Cardiac septum (tissue), 1 donor: ENCODE measurements around the gene NPHP4. TPM values are rescaled to one million over a fixed set of nuclear protein-coding genes. Genes with fewer than 3 reads are reported as not detected.

Experiments
- DNase-seq: peaks from one replicate; pipeline ENCODE4 v3.0.0-alpha.2; 2020; ENCODE audit warnings: low spot score
- intact Hi-C: fragments of 100-400 bp; cut with DNase I; formaldehyde crosslinking; loops from one replicate; pipeline ENCODE4 v1.14.0; 2022
- total RNA-seq: library from RNA; stranded (reverse); fragmentation: NEBNext Ultra II Directional; extraction: Animal tissue kit (Norgen Biotek cat#: 25700); gene quantifications from one replicate; pipeline ENCODE4 v1.2.1, GENCODE V29; 2021
- donor health status: DM: no; HTN: no; CAD: no.

NPHP4 gene
- total RNA-seq, 1 donor from 2014 or later: 6.6 TPM

DNA sequence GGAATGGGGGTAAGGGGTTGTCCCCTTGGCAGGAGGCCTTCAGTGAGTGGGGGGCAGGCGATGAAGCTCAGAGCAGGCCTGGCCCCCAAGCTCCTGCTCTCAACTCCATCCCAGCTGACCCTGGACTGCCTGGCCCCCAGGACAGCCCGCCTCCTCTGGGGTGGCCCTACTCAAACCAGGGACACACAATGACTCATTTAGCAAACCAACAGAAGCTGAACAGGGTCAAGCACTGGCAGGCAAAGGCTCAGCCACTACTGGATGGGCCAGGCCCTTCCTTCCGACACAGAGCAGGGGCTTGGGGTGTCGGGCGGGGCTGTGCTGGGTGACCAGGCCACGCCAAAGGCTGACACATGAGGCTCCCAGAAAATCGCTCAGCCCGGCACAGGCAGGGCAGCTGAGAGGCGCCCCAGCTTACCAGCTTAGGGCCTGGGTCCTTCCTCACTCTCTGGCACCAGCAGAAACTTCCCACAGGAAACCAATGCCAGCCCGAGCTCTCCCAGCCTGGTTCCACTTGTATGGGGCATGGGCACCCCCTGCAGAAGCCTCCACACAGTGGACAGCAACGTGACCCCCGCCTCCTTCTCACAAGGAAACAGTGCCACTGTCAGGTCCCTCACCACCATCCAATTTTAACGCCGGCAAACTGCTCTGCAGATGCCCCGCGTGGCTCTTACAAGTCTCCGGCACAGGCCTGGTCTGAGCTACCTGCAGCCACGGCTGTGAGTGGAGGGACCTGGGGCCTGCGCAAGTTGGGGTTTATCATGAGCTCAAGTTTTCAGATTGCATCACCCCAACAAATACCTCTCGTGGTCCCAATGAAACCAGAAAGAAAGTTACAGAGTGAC is 114.3 kb downstream of the NPHP4 start:
- DNase-seq: no peak
- intact Hi-C loops: no loop called here

DNA sequence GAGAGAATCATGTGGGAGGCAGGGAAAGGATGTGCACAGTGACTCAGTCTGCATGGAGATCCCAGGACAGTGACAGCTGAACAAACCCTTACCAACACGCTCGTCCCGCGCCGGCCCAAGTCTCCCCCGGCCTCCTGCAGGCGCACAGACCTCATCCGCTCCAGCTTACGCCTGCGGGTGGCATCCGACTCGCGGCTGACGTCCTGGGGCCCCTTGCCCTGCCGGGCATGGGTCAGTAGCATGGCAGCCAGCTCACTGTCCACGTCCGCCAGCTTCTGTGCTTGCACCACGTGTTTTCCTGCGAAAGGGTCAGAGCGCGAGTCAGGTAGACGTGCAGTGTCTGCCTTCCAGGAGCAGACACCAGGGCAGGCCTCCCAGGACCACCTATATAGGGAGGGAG is 115.2 kb downstream of the NPHP4 start:
- DNase-seq: no peak
- intact Hi-C loops: no loop called here

DNA sequence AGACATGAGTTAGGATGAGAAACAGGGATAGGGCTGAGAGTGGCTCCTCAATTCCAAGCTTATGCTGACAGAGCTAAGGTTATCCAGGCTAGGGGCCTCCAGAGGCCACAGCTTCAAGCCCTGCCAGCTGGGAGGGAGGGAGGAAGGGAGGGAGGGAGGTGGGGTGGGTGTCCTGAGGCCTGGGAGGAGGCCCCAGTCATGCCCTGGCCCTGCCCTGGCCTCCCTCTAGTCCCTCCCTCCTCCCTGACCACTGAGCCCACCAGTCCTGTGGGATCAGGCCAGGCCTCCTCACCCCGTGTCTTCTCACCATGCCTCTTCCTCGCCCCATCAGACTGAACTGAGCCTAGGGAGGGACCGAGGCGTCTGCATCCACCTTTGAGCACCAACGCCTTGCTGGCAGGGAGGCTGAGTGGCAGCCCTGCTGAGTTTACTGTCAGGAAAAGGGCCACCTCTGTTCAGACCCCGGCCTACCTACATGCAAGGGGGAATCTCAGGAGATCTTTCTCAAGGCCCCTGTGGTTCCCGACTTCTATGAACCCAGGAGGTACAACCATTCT is 116.1 kb downstream of the NPHP4 start:
- intact Hi-C loops: no loop called here
- DNase-seq: no peak

DNA sequence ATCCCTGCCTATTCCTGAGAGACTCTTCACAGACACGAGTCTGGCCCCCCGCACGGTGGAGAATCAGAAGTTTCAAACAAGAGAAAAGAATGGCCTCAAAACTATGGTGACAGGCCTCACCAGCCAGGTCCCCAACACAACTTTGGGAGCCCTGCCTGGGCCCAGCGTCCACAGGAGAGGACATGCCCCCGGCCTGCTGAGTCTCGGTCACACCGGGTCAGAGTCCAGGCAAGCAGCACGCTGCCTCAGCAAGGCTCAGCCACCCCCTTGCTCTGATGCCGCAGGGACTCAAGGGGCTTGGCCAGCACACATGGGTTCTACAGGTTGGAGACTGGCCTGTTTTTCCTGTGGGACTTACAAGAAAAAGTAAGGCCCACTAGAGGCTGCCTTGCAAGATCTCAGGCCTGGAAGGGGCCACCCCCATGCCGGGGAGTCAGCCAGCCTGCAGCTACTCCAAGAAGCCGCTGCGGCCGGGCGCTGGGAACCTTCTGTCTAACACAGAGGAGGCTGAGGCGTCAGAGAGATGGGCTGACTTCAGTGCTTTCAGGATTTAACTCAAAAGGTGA is 116.8 kb downstream of the NPHP4 start:
- no peak for DNase-seq
- intact Hi-C loops: no loop called here

DNA sequence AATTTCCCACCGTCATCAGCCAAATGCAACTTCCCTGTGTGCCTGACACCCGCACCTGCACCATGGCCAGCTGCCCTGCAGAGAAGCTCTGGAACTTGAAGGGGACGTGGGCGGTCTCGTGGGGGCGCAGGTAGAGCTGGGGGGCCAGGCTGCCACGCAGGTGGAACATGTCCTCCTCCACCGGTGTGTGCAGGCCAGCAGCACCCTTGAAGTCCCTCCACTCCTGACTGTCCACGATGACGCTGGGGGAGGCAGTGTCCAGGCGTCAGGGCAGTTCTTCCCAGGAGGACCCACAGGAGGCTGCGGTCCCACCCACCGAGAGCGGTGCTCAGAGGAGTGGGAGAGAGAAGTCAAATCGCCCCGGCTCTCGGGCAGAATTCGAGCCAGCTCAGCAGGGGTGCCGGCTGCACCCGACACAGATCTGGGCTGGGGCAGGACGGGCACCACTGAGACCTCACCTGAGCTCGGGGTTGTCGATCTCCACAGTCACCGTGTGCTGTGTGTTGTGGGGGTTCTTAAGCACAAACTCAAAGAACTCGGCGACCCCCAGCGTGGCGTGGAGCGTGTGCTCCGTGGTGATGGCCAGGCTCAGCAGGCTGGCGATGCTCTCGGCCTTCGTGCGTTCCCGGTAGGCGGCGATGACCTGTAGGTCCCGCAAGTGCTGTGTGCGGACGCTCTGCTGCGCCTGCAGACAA is 117.7 kb downstream of the NPHP4 start:
- no peak for DNase-seq
- intact Hi-C loops: no loop called here

DNA sequence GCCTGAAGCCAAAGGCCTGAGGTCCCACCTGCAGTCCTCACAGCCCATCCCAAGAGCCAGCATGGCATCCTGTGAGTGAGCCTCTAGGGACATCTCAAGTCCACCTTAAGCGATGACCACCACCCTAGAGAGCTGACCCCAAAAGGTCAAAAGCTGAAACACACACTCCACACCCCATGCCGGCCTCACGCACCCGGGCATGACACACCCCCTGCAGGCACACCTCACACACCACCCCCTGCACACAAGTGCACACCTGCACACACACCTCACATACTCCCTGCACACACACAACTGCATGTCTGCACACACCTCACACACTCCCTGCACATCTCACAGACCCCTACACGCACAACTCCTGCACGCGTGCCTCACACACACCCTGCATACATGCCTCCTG is 118.7 kb downstream of the NPHP4 start:
- intact Hi-C loops: no loop called here
- no peak for DNase-seq

DNA sequence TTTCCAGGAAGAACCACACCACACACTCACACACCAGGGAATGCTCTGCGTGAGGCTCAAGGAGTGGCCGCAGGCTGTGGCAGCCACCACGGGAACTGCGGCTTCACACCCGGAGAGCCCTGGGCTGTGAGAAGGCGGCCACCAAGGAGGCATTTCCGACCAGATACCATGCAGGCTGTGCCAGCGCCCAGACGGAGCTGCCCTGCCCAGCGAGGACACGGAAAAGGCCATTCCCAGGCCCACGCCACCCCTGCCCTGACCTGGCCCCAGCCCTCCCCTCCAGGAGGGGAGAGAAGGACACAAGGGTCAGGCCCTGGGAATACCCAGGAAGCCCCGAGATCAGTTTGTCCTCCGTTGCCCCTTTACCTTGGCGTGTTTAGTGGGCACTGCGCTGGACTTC is 119.3 kb downstream of the NPHP4 start:
- intact Hi-C loops: no loop called here
- DNase-seq: no peak

DNA sequence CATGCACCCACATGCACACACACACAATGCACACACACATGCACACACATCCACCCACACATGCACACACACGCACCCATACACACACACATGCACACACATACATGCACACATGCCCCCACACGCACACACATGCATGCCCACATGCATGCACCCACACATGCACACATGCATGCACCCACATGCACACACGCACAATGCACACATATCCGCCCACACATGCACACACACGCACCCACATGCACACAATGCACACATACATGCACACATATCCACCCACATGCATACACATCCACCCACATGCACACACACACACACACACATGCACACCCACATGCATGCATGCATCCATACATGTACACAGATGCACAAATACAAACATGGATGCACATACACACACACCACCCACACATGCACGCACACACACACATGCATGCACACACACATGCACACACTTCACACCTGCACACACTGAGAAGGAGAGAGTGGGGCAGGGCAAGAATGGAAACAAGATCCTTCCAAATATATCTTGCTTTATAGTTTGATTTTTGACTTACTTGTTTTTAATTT is 123.2 kb downstream of the NPHP4 start:
- no peak for DNase-seq
- intact Hi-C loops: no loop called here

DNA sequence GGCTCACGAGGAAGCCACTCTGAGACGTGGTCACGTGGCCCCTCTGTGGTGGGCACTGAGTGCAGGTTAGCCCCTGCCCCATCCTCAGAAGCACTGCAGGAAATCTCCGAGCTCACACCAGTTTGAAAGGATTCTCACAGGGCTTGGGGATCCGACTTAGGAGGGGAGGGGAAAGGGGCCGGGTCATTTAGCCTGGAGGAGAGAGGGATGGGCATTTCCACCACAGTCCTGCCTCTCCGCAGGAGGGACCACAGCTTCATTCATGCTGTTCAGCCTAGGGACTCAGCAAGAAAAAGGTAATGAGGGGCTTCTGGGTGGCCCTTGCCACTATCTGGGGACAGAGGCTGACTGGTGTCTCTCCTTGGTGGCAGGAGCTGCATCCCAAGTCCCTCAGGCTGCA is 126.5 kb downstream of the NPHP4 start:
- DNase-seq: no peak
- intact Hi-C loops: no loop called here

DNA sequence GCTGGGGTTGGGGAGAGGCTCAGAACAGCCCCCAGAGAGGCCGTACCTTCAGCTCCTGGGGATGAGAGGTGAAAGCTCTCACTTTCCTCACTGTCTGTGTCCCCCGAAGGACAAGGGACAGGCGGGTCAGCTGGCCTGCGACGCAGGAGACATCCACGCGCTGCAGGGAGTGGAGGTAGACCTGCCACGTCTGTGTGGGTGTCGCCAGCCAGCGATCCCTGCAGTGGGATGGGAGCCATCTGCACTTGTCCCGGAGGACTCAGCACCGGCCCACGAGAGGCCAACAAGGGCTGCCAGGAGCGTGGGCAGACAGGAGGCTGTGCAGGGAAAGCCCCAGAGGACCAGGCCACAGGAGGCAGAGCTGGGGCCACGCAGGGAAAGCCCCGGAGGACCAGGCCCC is 127.2 kb downstream of the NPHP4 start:
- no peak for DNase-seq
- intact Hi-C loops: no loop called here

DNA sequence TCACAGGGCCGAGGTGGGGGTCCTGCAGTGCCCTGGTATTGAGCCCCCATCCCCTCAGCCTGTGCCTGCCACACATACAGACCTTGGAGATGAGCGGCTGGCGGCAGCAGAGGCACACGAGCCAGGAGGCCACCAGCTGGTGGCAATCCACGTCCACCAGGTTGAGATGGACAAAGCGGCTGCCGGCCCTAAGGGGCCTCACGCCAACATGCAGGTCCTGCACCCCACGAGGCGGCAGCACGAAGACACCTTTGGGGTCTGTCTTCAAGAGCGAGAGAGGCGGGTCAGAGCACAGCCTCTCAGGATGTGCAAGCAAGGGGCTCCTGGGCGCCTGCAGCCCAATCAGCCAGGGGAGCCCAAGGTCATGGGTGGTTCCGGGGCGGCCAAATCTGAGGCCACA is 128.0 kb downstream of the NPHP4 start:
- DNase-seq: no peak
- intact Hi-C loops: no loop called here

DNA sequence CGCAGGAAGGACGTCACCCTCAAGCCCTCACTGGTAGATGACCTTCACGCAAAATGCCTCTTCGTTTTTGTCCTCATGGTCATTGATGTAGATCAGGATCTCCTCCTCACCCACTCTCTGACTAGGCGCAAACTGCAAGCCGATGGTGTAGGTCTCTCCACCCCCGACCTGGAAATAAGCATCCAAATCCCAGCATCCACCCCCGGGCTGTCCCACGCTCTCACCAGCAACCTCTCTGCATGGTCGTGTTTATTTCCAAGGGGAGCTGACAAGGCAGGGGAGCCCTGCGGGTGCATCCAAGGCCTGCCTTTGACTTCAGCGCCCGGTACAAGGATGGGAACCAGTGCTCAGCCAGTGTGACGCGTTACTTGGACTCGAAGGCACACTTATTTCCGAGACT is 129.0 kb downstream of the NPHP4 start:
- no peak for DNase-seq
- intact Hi-C loops: no loop called here

DNA sequence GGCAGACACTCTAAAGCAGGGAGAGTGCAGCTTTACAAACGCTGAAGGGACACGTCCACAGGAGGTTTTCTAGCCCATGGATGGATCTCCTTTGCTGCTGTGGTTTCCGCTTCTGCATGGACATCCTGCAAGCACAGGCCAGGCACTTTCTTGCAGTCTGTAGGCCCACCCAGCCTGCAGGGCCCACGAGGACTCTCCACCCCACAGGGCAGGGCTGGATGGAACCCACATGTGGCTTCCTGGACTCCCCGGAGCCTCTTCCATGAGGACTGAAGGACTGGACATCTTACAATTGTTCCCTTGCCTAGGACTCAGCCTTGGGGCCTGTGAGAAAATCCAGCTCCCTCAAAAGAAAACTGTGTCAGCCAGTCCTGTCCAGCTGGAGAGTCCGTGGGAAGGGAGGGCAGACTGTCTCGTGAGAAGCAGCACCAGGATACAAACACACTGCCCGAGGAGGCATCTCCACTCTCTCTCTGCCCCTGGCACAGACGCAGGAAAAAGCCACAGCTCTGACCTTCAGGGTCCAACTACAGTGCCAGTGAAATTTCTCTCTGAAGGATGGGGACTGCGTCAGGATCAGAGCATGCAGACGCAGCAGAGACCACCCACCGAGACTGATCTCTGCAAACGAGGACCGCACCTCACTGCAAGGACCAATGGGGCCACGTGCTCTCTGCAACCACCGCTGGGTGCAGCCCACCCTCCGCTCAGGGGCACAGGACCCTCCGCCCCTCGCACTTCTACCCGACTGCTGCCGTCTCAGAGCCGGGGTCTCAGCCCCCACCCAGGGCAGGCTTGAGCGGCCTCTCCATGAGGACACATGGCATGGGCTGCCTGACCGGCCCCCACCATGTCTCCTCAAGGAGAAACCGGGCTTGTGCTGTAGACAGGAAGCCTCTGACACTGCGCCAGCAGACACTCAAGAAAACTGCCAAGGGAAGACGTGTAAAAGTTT is 130.1 kb downstream of the NPHP4 start:
- intact Hi-C loops: no loop called here
- DNase-seq: no peak

DNA sequence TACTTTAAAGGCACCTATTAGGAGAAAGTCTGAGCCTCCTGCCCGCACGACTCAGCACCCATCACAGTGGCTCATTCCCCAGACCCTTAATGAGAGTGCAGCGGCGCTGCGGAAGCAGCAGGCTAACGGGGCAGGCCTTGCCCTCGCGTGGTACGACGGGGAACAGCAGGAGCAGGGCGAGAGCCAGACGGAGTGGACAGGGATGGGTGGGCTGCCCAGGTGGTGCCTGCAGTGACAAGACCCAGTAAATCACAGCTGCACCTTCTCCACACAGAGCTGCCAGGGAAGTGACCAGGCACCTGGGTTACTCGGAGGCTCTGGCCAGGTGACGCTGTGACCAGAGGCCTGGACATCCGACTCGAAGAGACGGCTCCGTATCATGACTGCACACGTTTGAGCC is 131.9 kb downstream of the NPHP4 start:
- no peak for DNase-seq
- intact Hi-C loops: no loop called here

DNA sequence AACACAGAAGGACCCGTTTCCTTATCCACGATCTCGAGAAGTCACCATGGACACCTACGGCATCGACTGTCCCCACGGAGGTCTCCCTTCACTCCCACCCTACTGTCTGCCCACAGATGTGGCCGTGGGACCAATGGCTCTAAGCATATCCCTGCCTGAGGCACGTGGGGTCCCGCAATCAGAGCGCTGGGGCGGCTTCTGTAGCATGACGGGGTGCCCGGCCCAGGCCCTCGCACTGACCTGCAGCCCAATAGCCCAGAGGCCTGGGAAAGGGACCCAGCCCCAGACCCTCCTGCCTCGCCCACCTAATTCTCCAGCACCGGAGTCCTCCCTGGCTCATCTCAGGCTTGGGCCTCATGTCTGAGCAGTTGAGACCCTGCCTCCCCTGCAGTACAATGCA is 132.5 kb downstream of the NPHP4 start:
- no peak for DNase-seq
- intact Hi-C loops: no loop called here

DNA sequence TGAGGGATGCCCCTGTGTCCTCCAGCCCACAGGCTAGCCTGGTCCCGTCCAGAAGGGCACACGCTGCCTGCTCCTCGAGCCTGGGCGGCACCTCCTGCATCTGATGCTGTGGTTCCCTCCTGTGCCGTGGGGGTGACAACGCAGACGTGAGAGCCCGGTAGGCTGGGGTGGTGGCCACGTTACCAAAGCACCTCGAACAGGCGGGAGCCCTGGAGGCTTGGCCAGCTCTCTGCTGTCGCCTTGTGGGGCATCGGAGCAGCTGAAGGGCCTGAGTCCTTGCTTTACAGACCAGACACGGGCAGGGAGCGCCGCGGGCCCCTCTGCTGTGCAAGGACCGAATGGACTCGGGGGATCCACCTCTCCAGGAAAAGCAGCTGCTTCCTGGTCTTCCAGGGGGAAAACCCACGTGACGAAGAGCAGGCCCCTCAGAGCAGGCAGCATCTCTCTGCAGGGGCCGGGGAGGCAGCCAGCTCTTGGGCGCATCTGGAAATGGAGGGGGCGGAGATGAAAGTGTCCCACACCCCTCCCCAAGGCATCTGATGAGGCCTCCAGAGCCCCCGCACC is 133.3 kb downstream of the NPHP4 start:
- DNase-seq: no peak
- intact Hi-C loops: no loop called here

DNA sequence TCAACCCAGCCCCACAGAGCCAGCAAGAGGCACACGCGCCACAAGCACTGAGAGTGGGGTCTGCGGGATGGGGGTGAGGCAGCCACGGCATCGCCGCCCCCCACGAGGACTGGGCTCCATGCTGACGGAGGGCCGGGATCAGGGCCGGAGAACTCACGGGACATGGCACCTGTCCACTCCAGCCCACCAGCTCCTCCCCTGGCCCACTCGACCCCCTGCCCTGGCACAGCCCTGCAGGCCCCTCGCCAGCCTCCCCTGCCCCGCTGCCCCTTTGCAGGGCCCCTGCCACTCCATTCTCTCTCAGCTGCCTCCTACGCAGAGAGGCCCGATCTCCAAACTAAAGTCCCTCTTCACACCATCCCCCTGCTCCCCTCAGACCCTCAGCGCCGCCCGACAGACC is 134.0 kb downstream of the NPHP4 start:
- no peak for DNase-seq
- intact Hi-C loops: no loop called here

DNA sequence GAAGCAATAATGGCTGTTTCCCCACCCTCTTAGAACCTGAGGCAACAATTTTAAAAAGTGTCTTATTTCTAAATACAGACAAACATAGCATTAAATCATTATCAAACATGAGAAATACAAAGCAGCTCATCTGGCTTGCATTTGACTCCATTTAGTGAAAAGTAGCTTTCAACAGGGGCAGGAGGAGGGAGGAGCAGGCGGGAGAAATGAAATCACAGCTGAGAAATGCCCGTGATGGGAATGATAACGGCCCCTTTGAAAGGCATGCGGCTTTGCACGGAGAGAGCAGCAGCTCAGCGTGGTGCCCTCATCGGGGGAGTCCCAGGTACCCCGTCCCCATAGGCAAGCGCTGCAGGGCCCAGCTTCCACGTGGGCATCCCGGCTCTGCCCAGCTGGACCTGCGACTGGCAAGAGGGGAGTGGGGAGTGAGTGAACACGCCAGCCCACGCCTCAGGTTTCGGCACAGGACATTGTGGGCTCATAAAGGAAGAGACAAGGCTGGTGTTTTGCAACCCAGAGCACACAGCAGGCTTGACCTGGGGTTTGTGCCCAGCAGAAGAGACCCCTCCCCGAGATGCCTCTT is 134.6 kb downstream of the NPHP4 start:
- intact Hi-C loops: no loop called here
- no peak for DNase-seq

DNA sequence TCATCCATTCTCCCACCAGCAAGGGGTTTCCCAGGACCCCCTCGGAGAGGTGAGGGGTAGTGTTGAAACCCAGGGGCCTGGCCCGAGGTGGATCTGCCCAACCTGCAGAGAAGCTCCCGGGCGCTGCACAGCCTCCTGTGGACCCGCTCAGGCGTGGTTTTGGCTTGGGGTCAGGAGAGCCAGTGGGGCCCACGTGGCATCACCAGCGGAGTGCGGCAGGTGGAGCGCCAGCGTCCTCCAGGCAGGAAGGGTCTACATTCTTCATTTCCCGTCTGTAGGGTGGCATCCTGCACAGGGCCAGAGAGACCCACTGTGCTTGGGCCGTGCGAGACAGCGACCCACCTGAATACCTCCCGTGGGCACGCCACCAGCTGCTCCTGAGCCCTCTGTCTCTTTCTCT is 135.2 kb downstream of the NPHP4 start:
- no peak for DNase-seq

More for the DNA sequence above, 135.2 kb downstream of the NPHP4 start:
- intact Hi-C loops: no loop called here
